ENCODE data around the gene EIF5B.

- TF ChIP-seq CTCF (IDR thresholded peaks at IDR 0.05 in 4 of 5, conservative IDR thresholded peaks at IDR 0.05 in 1 of 5) = no peak
- no peak for TF ChIP-seq POLR2A (IDR thresholded peaks at IDR 0.05)
Observed at GRCh38 chr2:99395589-99396130, 58.5 kb downstream of the EIF5B start.

Measured in gastrocnemius medialis (tissue), 4 donors.